Ishikawa (cell line): ENCODE measurements around the gene ABCA7.

Source experiments
- CEBPB ChIP-seq: IDR thresholded peaks from 2 replicates; pipeline ENCODE4 v1.6.1; 2012
- CREB1 ChIP-seq: IDR thresholded peaks from 2 replicates; pipeline ENCODE4 v1.6.1; 2012; ENCODE audit warnings: low read depth
- EGR1 ChIP-seq: IDR thresholded peaks from 2 replicates; pipeline ENCODE4 v1.6.1; 2012
- FOXM1 ChIP-seq: IDR thresholded peaks from 2 replicates; pipeline ENCODE4 v1.6.1; 2012; ENCODE audit warnings: low read depth, borderline replicate concordance
- NFIC ChIP-seq: IDR thresholded peaks from 2 replicates; pipeline ENCODE4 v1.6.1; 2012
- RAD21 ChIP-seq: IDR thresholded peaks from 2 replicates; pipeline ENCODE4 v1.6.1; 2012; ENCODE audit warnings: low read depth
- TAF1 ChIP-seq: IDR thresholded peaks from 2 replicates; pipeline ENCODE4 v1.6.1; 2012; ENCODE audit warnings: low read depth, mild to moderate bottlenecking
- TCF12 ChIP-seq: IDR thresholded peaks from 2 replicates; pipeline ENCODE4 v1.6.1; 2012; ENCODE audit warnings: low read depth
- TEAD4 ChIP-seq: IDR thresholded peaks from 2 replicates; pipeline ENCODE4 v1.6.1; 2012
- YY1 ChIP-seq: IDR thresholded peaks from 2 replicates; pipeline ENCODE4 v1.6.1; 2012; ENCODE audit warnings: low read depth
- ZBTB7A ChIP-seq: IDR thresholded peaks from 2 replicates; pipeline ENCODE4 v1.6.1; 2012; ENCODE audit warnings: low read depth
- TF ChIP-seq, protein P1 (sequence below): IDR thresholded peaks from 2 replicates; pipeline ENCODE4 v1.6.1; 2012
- TF ChIP-seq, protein P2 (sequence below): IDR thresholded peaks from 2 replicates; pipeline ENCODE4 v1.6.1; 2012; ENCODE audit warnings: low read depth, mild to moderate bottlenecking

Gene ABCA7

DNA sequence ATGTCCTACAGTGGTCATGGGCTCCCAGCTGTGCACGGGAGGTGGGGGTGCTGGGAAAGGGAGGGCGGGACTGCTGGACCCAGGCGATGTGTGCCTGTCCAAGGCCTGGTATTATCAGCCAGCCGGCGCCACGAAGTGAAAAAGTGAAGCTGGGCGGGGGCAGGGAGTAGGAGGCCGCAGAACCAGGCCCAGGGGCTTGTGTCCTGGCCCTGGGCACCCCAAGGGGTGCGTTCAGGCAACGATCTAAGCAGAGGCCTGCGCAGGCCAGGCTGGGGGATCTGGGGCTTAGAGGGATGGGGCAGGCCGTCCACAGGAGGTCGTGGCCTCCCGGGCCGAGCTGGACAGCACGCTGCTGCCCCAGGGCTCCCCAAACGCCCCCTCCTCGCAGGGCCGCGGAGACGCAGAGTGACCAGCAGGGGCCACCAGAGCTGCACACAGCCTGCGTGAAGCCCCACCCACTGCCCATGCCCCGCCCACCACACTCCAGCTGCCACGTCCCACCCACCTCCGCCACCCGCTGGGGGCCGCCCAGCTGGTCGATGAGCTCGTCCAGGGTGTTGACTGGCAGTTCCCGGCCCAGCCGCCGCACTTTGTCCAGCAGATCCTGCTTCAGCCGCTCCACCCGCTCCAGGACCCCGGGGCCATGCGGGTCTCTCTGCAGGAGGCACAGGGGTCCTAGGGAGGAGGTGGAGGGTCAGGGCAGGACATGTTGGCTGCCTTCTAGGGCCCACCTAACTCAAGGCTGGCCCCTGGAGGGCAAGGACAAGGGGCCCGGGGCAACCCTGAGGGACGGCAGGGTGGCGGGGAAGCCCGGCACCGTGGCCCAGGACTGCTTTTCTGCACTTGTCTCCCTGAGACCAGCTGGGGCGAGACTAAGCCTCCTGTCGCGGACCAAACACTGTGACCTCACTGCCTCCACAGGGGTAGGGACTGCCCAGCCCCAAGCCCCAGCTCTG lies 73.4 kb downstream of the ABCA7 start:
- no peak for TF ChIP-seq TAF1
- TF ChIP-seq, protein P1, sequence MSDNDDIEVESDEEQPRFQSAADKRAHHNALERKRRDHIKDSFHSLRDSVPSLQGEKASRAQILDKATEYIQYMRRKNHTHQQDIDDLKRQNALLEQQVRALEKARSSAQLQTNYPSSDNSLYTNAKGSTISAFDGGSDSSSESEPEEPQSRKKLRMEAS, result no peak
- peak; percentile 90 for TF ChIP-seq RAD21
- TF ChIP-seq EGR1, result peak; percentile 59
- peak; percentile 36; the same call in 1 of the 2 replicates for TF ChIP-seq NFIC
- TF ChIP-seq ZBTB7A, result 0 out of 2 replicates have a peak, but pooled peaks have one; percentile 26

DNA sequence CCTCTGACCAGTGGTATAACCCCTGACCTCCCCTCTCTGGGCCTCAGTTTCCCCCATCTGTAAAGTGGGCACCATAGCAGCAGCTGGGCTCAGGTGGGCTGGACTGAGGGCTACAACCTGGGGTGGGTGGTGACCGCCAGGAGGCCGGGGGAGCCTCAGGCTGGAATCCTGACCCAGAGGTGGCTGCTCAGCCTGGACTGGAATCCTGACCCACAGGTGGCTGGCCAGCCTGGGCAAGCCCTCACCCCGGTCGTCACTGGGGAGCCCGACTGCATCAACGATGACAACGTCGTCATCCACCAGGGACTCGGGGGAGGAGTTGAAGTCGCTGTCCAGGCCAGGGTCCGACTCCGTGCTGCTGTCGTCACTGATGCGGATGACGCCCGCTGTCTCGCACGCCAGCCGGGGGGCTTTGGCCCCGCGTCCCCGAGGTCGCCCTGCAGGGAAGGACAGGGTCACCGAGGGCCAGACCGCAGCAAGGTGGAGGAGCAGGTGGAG lies 74.1 kb downstream of the ABCA7 start:
- TF ChIP-seq CEBPB (no peak), CREB1 (no peak), YY1 (no peak), EGR1 (no peak), TAF1 (no peak), ZBTB7A (no peak), FOXM1 (no peak), TEAD4 (no peak), TCF12 (no peak)
- TF ChIP-seq, protein P2, sequence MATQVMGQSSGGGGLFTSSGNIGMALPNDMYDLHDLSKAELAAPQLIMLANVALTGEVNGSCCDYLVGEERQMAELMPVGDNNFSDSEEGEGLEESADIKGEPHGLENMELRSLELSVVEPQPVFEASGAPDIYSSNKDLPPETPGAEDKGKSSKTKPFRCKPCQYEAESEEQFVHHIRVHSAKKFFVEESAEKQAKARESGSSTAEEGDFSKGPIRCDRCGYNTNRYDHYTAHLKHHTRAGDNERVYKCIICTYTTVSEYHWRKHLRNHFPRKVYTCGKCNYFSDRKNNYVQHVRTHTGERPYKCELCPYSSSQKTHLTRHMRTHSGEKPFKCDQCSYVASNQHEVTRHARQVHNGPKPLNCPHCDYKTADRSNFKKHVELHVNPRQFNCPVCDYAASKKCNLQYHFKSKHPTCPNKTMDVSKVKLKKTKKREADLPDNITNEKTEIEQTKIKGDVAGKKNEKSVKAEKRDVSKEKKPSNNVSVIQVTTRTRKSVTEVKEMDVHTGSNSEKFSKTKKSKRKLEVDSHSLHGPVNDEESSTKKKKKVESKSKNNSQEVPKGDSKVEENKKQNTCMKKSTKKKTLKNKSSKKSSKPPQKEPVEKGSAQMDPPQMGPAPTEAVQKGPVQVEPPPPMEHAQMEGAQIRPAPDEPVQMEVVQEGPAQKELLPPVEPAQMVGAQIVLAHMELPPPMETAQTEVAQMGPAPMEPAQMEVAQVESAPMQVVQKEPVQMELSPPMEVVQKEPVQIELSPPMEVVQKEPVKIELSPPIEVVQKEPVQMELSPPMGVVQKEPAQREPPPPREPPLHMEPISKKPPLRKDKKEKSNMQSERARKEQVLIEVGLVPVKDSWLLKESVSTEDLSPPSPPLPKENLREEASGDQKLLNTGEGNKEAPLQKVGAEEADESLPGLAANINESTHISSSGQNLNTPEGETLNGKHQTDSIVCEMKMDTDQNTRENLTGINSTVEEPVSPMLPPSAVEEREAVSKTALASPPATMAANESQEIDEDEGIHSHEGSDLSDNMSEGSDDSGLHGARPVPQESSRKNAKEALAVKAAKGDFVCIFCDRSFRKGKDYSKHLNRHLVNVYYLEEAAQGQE, result no peak
- TF ChIP-seq, protein P1, result no peak
